IMR-90 (cell line): ENCODE results near the gene DOCK9. TPM values are rescaled to one million over a fixed set of nuclear protein-coding genes. Genes with fewer than 3 reads are reported as not detected.

Experiments
- ATAC-seq: fragments of 200-7000 bp; cut with Tn5 transposase; 2 replicates; pipeline ENCODE4 v1.9.1; 2020; ENCODE audit warnings: low read depth, mild to moderate bottlenecking, moderate library complexity
- BruUV-seq: library from RNA; stranded (reverse); fragments of 400-500 nt; replicated peaks from 2 replicates; lab custom pipeline; 2021; lab: Mats Ljungman, UMichigan
- CTCF ChIA-PET: fragments of 300-600 bp; formaldehyde crosslinking; extraction: SDS; loops from one replicate; lab custom pipeline; 2021; ENCODE audit warnings: antibody characterized with exemption; lab: Yijun Ruan, JAX
- POLR2A ChIA-PET: fragments of 300-600 bp; sonication (Branson Sonifier 250); formaldehyde crosslinking; loops from one replicate; lab custom pipeline; 2022; ENCODE audit warnings: antibody characterized with exemption; ENCODE audit not compliant: unreplicated experiment; lab: Charles Lee
- DNase-seq: peaks from one replicate; pipeline ENCODE4 v3.0.0; 2013
- H2AFZ ChIP-seq: replicated peaks from 2 replicates; pipeline ENCODE3; 2013; ENCODE audit warnings: low read length, mild to moderate bottlenecking; ENCODE audit not compliant: poor library complexity
- H2AK5ac ChIP-seq: 2 replicates; pipeline ENCODE4 v1.6.1; 2013; ENCODE audit warnings: low read depth, low read length, inconsistent platforms
- H2AK9ac ChIP-seq: replicated peaks from 2 replicates; pipeline ENCODE3; 2013; ENCODE audit warnings: mild to moderate bottlenecking, low read depth, low read length, moderate library complexity; ENCODE audit not compliant: poor library complexity
- H2BK120ac ChIP-seq: 2 replicates; pipeline ENCODE4 v1.6.1; 2013; ENCODE audit warnings: low read depth, low read length, inconsistent platforms
- H2BK15ac ChIP-seq: 3 replicates; pipeline ENCODE4 v1.6.1; 2013; ENCODE audit warnings: low read depth, low read length, inconsistent platforms
- H2BK20ac ChIP-seq: 2 replicates; pipeline ENCODE4 v1.6.1; 2013; ENCODE audit warnings: low read depth, mild to moderate bottlenecking, inconsistent platforms, low read length, moderate library complexity
- H2BK5ac ChIP-seq: 2 replicates; pipeline ENCODE4 v1.6.1; 2013; ENCODE audit warnings: mild to moderate bottlenecking, low read depth, low read length, inconsistent platforms; ENCODE audit not compliant: poor library complexity, severe bottlenecking
- H3K14ac ChIP-seq: replicated peaks from 2 replicates; pipeline ENCODE4 v1.6.1; 2013; ENCODE audit warnings: low read depth, low read length, inconsistent platforms
- H3K18ac ChIP-seq: 2 replicates; pipeline ENCODE4 v1.6.1; 2013; ENCODE audit warnings: low read depth, low read length, control low read depth
- H3K23ac ChIP-seq: 2 replicates; pipeline ENCODE4 v1.6.1; 2013; ENCODE audit warnings: low read depth, low read length, inconsistent platforms
- H3K27ac ChIP-seq: 2 replicates; pipeline ENCODE4 v1.5.1; 2013; ENCODE audit warnings: mild to moderate bottlenecking, control low read depth, low read length; ENCODE audit not compliant: insufficient read depth
- H3K27me3 ChIP-seq: 2 replicates; pipeline ENCODE4 v1.6.1; 2013; ENCODE audit warnings: low read length; ENCODE audit not compliant: control insufficient read depth, insufficient read depth
- H3K36me3 ChIP-seq: 2 replicates; pipeline ENCODE4 v1.6.1; 2013; ENCODE audit warnings: low read length, mixed read lengths; ENCODE audit not compliant: control insufficient read depth, insufficient read depth
- H3K4ac ChIP-seq: 2 replicates; pipeline ENCODE4 v1.6.1; 2013; ENCODE audit warnings: low read depth, low read length, inconsistent platforms
- H3K4me1 ChIP-seq: 2 replicates; pipeline ENCODE4 v1.6.1; 2013; ENCODE audit warnings: low read length, mixed read lengths; ENCODE audit not compliant: control insufficient read depth, insufficient read depth
- H3K4me2 ChIP-seq: 2 replicates; pipeline ENCODE4 v1.6.1; 2013; ENCODE audit warnings: low read depth, mild to moderate bottlenecking, control low read depth, low read length, moderate library complexity
- H3K4me3 ChIP-seq: 2 replicates; pipeline ENCODE4 v1.5.1; 2013; ENCODE audit warnings: low read depth, mild to moderate bottlenecking, control low read depth, low read length, moderate library complexity; ENCODE audit not compliant: insufficient read depth
- H3K56ac ChIP-seq: 2 replicates; pipeline ENCODE4 v1.6.1; 2013; ENCODE audit warnings: low read length, inconsistent platforms; ENCODE audit not compliant: insufficient read depth; ENCODE audit errors: extremely low read depth
- H3K79me1 ChIP-seq, 2 experiments: 2 replicates each; pipeline ENCODE4 v1.6.1; 2013; ENCODE audit warnings: low read length in 2 of 2, inconsistent platforms in 1 of 2, low read depth in 1 of 2
- H3K9ac ChIP-seq: 2 replicates; pipeline ENCODE4 v1.6.1; 2013; ENCODE audit warnings: low read depth, low read length, control low read depth
- H3K9me1 ChIP-seq: 2 replicates; pipeline ENCODE4 v1.6.1; 2013; ENCODE audit warnings: low read length, inconsistent platforms; ENCODE audit not compliant: insufficient read depth
- H3K9me3 ChIP-seq: 2 replicates; pipeline ENCODE4 v1.6.1; 2013; ENCODE audit warnings: low read length; ENCODE audit not compliant: control insufficient read depth, insufficient read depth
- H4K20me1 ChIP-seq: 2 replicates; pipeline ENCODE4 v1.6.1; 2013; ENCODE audit warnings: low read length, inconsistent platforms; ENCODE audit not compliant: insufficient read depth
- H4K5ac ChIP-seq: 2 replicates; pipeline ENCODE4 v1.6.1; 2013; ENCODE audit warnings: mild to moderate bottlenecking, low read depth, low read length, control low read depth
- H4K8ac ChIP-seq, 2 experiments: 2 replicates each; pipeline ENCODE4 v1.6.1; 2013; ENCODE audit warnings: low read depth in 2 of 2, low read length in 2 of 2, control low read depth in 1 of 2, inconsistent platforms in 1 of 2
- H4K91ac ChIP-seq: 2 replicates; pipeline ENCODE4 v1.6.1; 2013; ENCODE audit warnings: low read depth, low read length, inconsistent platforms; ENCODE audit not compliant: insufficient read depth
- BHLHE40 ChIP-seq: fragments of 150-350 bp; IDR thresholded peaks from 2 replicates; pipeline ENCODE4 v1.6.1; 2016; ENCODE audit warnings: mild to moderate bottlenecking, low read depth, low read length
- CEBPB ChIP-seq: IDR thresholded peaks from 2 replicates; pipeline ENCODE4 v1.6.1; 2012; ENCODE audit warnings: low read depth, low read length, improper control_type of control experiment
- CHD1 ChIP-seq: IDR thresholded peaks from 2 replicates; pipeline ENCODE4 v1.6.1; 2012; ENCODE audit warnings: low read depth, low read length, improper control_type of control experiment
- FOS ChIP-seq: fragments of 150-350 bp; IDR thresholded peaks from 2 replicates; pipeline ENCODE4 v1.6.1; 2016; ENCODE audit warnings: low read depth, low read length
- MAZ ChIP-seq: IDR thresholded peaks from 2 replicates; pipeline ENCODE4 v1.6.1; 2012; ENCODE audit warnings: low read depth, mild to moderate bottlenecking, low read length, improper control_type of control experiment, moderate library complexity, borderline replicate concordance
- MXI1 ChIP-seq: IDR thresholded peaks from 2 replicates; pipeline ENCODE4 v1.6.1; 2012; ENCODE audit warnings: low read depth, mild to moderate bottlenecking, low read length, moderate library complexity, borderline replicate concordance
- NFE2L2 ChIP-seq: fragments of 150-350 bp; IDR thresholded peaks from 2 replicates; pipeline ENCODE4 v1.6.1; 2016; ENCODE audit warnings: low read depth, mild to moderate bottlenecking, low read length
- POLR2A ChIP-seq: IDR thresholded peaks from 2 replicates; pipeline ENCODE4 v1.6.1; 2012; ENCODE audit warnings: mild to moderate bottlenecking, low read depth, low read length
- RAD21 ChIP-seq: IDR thresholded peaks from 2 replicates; pipeline ENCODE4 v1.6.1; 2012; ENCODE audit warnings: low read length, improper control_type of control experiment
- RCOR1 ChIP-seq: IDR thresholded peaks from 2 replicates; pipeline ENCODE4 v1.6.1; 2012; ENCODE audit warnings: mild to moderate bottlenecking, low read length, improper control_type of control experiment; ENCODE audit not compliant: insufficient replicate concordance
- RFX5 ChIP-seq: IDR thresholded peaks from 2 replicates; pipeline ENCODE4 v1.8.0; 2012; ENCODE audit warnings: low read depth, mild to moderate bottlenecking, low read length, moderate library complexity
- SMC3 ChIP-seq: fragments of 150-350 bp; IDR thresholded peaks from 2 replicates; pipeline ENCODE4 v1.6.1; 2016; ENCODE audit warnings: low read depth, mild to moderate bottlenecking, antibody characterized with exemption, low read length, moderate library complexity
- WGBS, 2 experiments: methylation state at CpG; one replicate each; pipeline versions ENCODE4 v1.1.5 to v1.1.7; 2013; ENCODE audit warnings: missing lambda C conversion rate in 2 of 2; ENCODE audit not compliant: insufficient read length in 1 of 2; ENCODE audit errors: extremely low coverage in 2 of 2; 5-methylcytosine and 5-hydroxymethylcytosine counted together
- dilution Hi-C: fragments of 300-500 bp; cut with HindIII; formaldehyde crosslinking; loops from one replicate; pipeline ENCODE4 v1.14.3; 2018; ENCODE audit warnings: low sequenced_read_pairs; ENCODE audit not compliant: unreplicated experiment
- in situ Hi-C: fragments of 300-500 bp; cut with MboI; formaldehyde crosslinking; loops from 3 replicates; pipeline ENCODE4 v1.14.3; 2019; ENCODE audit warnings: low sequenced_read_pairs, inconsistent platforms, mixed read lengths
- intact Hi-C: fragments of 100-400 bp; cut with micrococcal nuclease; formaldehyde crosslinking; loops from 2 replicates; pipeline ENCODE4 v1.10.0; 2022
- polyA plus RNA-seq, 3 experiments: library from polyadenylated mRNA; depleted of rRNA; stranded (reverse); fragments of >200 nt; gene quantifications; 2 replicates each; pipeline ENCODE4 v1.2.3, GENCODE V29; 2012; ENCODE audit warnings: low replicate concordance in 1 of 3
- total RNA-seq: library from RNA; depleted of rRNA; stranded (reverse); fragments of >200 nt; gene quantifications from 2 replicates; pipeline ENCODE4 v1.2.3, GENCODE V29; 2012
- TF ChIP-seq, protein P1 (sequence below): fragments of 150-350 bp; IDR thresholded peaks from 2 replicates; pipeline ENCODE4 v1.6.1; 2016; ENCODE audit warnings: low read depth, mild to moderate bottlenecking, low read length, moderate library complexity, borderline replicate concordance
- TF ChIP-seq, protein P2 (sequence below): fragments of 150-350 bp; IDR thresholded peaks from 2 replicates; pipeline ENCODE4 v1.6.1; 2017; ENCODE audit warnings: mild to moderate bottlenecking, antibody characterized with exemption, low read length, low read depth
- TF ChIP-seq, protein P3 (sequence below): conservative IDR thresholded peaks from 2 replicates; pipeline ENCODE4 v1.5.1; 2012; ENCODE audit warnings: mild to moderate bottlenecking, low read depth, low read length, improper control_type of control experiment

The DOCK9 gene
- total and polyA plus RNA-seq, 2 of the 4 experiments (the other 2 are of a cell fraction), result 4.8 to 7.2 TPM

DNA sequence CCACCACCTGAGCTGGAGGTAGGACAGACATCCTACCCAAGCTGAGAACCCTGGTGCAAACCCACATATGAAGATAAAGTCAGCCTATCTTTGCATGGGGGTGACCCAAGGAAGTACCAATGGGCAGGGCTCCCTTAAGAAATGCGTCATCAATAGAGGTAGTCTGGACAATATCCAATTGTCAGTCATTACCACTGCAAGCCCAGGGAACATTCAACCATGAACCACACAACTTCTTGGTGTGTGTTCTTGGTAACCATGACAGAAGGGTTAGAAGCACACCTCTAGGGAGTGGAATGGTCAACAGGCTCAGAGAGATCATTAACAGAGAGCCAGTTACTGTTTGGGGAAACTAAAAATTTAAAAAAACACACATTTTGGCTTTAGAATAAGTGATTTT, 34.7 kb upstream of the DOCK9 start:
- no TSS peak for BruUV-seq
- intact Hi-C loops (no loop called here), in situ Hi-C loops (no loop called here), dilution Hi-C loops (no loop called here)
- no peak overlapping the region for H4K8ac ChIP-seq
- no peak overlapping the region for H2AK5ac ChIP-seq
- H4K20me1 ChIP-seq, result no peaks in the 10 kb centered on the region
- ChIA-PET POLR2A (no interaction called here), CTCF (no interaction called here)
- peaks cover 2% of the 10 kb centered on the region for H3K4me1 ChIP-seq
- H3K4me3 ChIP-seq, result no peak overlapping the region
- H3K79me1 ChIP-seq, result peaks cover 0 to 10% of the 10 kb centered on the region in 2 experiments; a peak in 1 of 4 replicates
- H3K27ac ChIP-seq, result no peak overlapping the region
- no CpG with 5 or more reads among the region's 1 CpG for WGBS, 2 experiments
- no peak overlapping the region for H3K14ac ChIP-seq
- H3K56ac ChIP-seq, result no peak overlapping the region
- H2BK15ac ChIP-seq, result no peak overlapping the region
- ATAC-seq (no peak), DNase-seq (no peak)
- H3K18ac ChIP-seq, result no peak overlapping the region
- no peak overlapping the region for H2AK9ac ChIP-seq
- H3K27me3 ChIP-seq, result peaks cover 6% of the 10 kb centered on the region; the same call in 1 of the 2 replicates
- peaks cover 4% of the 10 kb centered on the region; the same call in 1 of the 2 replicates for H3K9me1 ChIP-seq
- no peaks in the 10 kb centered on the region for H3K9me3 ChIP-seq
- no peaks in the 10 kb centered on the region for H3K36me3 ChIP-seq
- no peak overlapping the region for H3K4me2 ChIP-seq
- H3K23ac ChIP-seq, result no peak overlapping the region
- H3K4ac ChIP-seq, result no peak overlapping the region
- H4K91ac ChIP-seq, result no peak overlapping the region
- no peak overlapping the region for H2BK120ac ChIP-seq
- no peak overlapping the region for H3K9ac ChIP-seq
- H2AFZ ChIP-seq, result no peak overlapping the region
- TF ChIP-seq, protein P1, sequence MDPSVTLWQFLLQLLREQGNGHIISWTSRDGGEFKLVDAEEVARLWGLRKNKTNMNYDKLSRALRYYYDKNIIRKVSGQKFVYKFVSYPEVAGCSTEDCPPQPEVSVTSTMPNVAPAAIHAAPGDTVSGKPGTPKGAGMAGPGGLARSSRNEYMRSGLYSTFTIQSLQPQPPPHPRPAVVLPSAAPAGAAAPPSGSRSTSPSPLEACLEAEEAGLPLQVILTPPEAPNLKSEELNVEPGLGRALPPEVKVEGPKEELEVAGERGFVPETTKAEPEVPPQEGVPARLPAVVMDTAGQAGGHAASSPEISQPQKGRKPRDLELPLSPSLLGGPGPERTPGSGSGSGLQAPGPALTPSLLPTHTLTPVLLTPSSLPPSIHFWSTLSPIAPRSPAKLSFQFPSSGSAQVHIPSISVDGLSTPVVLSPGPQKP, result no peak
- TF ChIP-seq MAZ, result no peak
- TF ChIP-seq RFX5, result no peak
- no peak for TF ChIP-seq RCOR1
- no peak for TF ChIP-seq MXI1
- no peak for TF ChIP-seq POLR2A
- no peak for TF ChIP-seq FOS
- no peak for TF ChIP-seq SMC3
- no peak for TF ChIP-seq NFE2L2
- TF ChIP-seq, protein P2, sequence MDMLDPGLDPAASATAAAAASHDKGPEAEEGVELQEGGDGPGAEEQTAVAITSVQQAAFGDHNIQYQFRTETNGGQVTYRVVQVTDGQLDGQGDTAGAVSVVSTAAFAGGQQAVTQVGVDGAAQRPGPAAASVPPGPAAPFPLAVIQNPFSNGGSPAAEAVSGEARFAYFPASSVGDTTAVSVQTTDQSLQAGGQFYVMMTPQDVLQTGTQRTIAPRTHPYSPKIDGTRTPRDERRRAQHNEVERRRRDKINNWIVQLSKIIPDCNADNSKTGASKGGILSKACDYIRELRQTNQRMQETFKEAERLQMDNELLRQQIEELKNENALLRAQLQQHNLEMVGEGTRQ, result no peak
- TF ChIP-seq BHLHE40, result no peak
- TF ChIP-seq RAD21, result no peak
- TF ChIP-seq, protein P3, sequence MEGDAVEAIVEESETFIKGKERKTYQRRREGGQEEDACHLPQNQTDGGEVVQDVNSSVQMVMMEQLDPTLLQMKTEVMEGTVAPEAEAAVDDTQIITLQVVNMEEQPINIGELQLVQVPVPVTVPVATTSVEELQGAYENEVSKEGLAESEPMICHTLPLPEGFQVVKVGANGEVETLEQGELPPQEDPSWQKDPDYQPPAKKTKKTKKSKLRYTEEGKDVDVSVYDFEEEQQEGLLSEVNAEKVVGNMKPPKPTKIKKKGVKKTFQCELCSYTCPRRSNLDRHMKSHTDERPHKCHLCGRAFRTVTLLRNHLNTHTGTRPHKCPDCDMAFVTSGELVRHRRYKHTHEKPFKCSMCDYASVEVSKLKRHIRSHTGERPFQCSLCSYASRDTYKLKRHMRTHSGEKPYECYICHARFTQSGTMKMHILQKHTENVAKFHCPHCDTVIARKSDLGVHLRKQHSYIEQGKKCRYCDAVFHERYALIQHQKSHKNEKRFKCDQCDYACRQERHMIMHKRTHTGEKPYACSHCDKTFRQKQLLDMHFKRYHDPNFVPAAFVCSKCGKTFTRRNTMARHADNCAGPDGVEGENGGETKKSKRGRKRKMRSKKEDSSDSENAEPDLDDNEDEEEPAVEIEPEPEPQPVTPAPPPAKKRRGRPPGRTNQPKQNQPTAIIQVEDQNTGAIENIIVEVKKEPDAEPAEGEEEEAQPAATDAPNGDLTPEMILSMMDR, result no peak
- no peak for TF ChIP-seq CHD1
- no peak for TF ChIP-seq CEBPB
- H2BK20ac ChIP-seq, result no peak overlapping the region
- H2BK5ac ChIP-seq, result no peak overlapping the region
- no peak overlapping the region for H4K5ac ChIP-seq
